ENCODE data around the gene INPP4A. TPM values are rescaled to one million over a fixed set of nuclear protein-coding genes. Genes with fewer than 3 reads are reported as not detected.

INPP4A gene
- polyA plus RNA-seq, 1 donor (not counting 4 experiments of a cell fraction or from before 2014, with no cell fraction given): 10.7 TPM

DNA sequence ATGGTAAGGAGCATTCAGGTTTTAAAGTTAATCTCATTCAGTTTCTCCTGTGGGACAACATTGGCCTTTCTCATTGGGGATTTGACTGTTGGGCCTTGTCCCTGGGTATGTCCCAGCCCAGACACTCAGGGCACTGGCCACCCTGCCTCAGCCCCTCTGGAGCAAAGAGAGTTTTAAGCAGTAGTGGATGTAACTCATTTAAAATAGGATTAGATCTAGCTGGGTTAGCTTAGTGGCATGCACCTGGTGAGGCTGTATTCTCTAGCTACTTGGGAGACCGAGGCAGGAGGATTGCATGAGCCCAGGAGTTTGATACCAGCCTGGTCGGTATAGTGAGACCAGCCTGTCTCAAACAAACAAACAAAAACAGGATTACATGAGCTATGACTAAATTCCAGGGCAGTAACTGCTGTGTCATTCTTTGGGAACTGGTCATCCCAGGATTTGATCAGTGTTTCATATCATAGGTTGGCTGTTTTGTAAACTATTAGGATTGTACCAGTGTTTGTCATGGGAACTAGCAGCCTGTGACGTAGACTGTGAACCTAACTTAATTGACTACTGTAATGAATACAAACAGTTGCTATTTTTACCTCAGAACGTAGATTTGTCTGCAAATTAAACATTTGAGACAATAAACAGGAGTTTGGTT is 12.5 kb downstream of the INPP4A start:
- no peak overlapping the region for H3K27ac ChIP-seq (ENCODE audit: control insufficient read depth, insufficient read depth, low read length)
- no peak for TF ChIP-seq EZH2 (IDR thresholded peaks at IDR 0.05; ENCODE audit: low read length)
- TF ChIP-seq, protein P1, sequence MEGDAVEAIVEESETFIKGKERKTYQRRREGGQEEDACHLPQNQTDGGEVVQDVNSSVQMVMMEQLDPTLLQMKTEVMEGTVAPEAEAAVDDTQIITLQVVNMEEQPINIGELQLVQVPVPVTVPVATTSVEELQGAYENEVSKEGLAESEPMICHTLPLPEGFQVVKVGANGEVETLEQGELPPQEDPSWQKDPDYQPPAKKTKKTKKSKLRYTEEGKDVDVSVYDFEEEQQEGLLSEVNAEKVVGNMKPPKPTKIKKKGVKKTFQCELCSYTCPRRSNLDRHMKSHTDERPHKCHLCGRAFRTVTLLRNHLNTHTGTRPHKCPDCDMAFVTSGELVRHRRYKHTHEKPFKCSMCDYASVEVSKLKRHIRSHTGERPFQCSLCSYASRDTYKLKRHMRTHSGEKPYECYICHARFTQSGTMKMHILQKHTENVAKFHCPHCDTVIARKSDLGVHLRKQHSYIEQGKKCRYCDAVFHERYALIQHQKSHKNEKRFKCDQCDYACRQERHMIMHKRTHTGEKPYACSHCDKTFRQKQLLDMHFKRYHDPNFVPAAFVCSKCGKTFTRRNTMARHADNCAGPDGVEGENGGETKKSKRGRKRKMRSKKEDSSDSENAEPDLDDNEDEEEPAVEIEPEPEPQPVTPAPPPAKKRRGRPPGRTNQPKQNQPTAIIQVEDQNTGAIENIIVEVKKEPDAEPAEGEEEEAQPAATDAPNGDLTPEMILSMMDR (optimal IDR thresholded peaks at IDR 0.05 in 1 of 3, IDR thresholded peaks at IDR 0.05 in 1 of 3, conservative IDR thresholded peaks at IDR 0.05 in 1 of 3; ENCODE audit: extremely low read depth in 1 of 3, insufficient read depth in 2 of 3, low read length in 3 of 3): no peak
- FAIRE-seq (no peak), DNase-seq (ENCODE audit: low read depth, low spot score) (no peak)
- peaks cover 4% of the 10 kb centered on the region for H4K20me1 ChIP-seq (ENCODE audit: control insufficient read depth, extremely low read depth, insufficient read depth, low read length)
- no peak overlapping the region for H3K9ac ChIP-seq (ENCODE audit: control insufficient read depth, extremely low read depth, insufficient read depth, low read length)
- H3K4me1 ChIP-seq (ENCODE audit: control insufficient read depth, extremely low read depth, insufficient read depth, low read length): peaks cover 6% of the 10 kb centered on the region
- H3K4me3 ChIP-seq (ENCODE audit: control insufficient read depth in 2 of 3, extremely low read depth in 1 of 3, insufficient read depth in 2 of 3, low read depth in 1 of 3, low read length in 3 of 3): no peak overlapping the region
- no peaks in the 10 kb centered on the region for H3K27me3 ChIP-seq (ENCODE audit: control insufficient read depth, extremely low read depth, insufficient read depth, low read length)
- H3K36me3 ChIP-seq (ENCODE audit: control insufficient read depth in 2 of 2, extremely low read depth in 1 of 2, insufficient read depth in 2 of 2, low read length in 2 of 2): peaks cover 0 to 2% of the 10 kb centered on the region in 2 experiments
- H3K79me2 ChIP-seq (ENCODE audit: control insufficient read depth, insufficient read depth, low read length): peaks cover 24% of the 10 kb centered on the region
- H3K9me3 ChIP-seq (ENCODE audit: control insufficient read depth, low read depth, low read length): no peaks in the 10 kb centered on the region
- dilution Hi-C loops (cut with MboI; ENCODE audit: extremely low pct_ligation_motif_present, low sequenced_read_pairs): no loop called here
- H3K4me2 ChIP-seq (ENCODE audit: control insufficient read depth, extremely low read depth, insufficient read depth, low read depth, low read length): no peak overlapping the region
- no peak overlapping the region for H2AFZ ChIP-seq (ENCODE audit: control insufficient read depth, low read length)
- H3K9me1 ChIP-seq (ENCODE audit: control insufficient read depth, extremely low read depth, insufficient read depth, low read length): no peaks in the 10 kb centered on the region

- peaks cover 0 to 2% of the 10 kb centered on the region in 2 experiments for H3K36me3 ChIP-seq (ENCODE audit: control insufficient read depth in 2 of 2, extremely low read depth in 1 of 2, insufficient read depth in 2 of 2, low read length in 2 of 2)
- H2AFZ ChIP-seq (ENCODE audit: control insufficient read depth, low read length): no peak overlapping the region
- peaks cover 18% of the 10 kb centered on the region for H3K79me2 ChIP-seq (ENCODE audit: control insufficient read depth, insufficient read depth, low read length)
- no peaks in the 10 kb centered on the region for H3K9me1 ChIP-seq (ENCODE audit: control insufficient read depth, extremely low read depth, insufficient read depth, low read length)
- dilution Hi-C loops (cut with MboI; ENCODE audit: extremely low pct_ligation_motif_present, low sequenced_read_pairs): no loop called here
- no peak overlapping the region for H3K9ac ChIP-seq (ENCODE audit: control insufficient read depth, extremely low read depth, insufficient read depth, low read length)
- DNase-seq (ENCODE audit: low read depth, low spot score) (no peak), FAIRE-seq (no peak)
- peaks cover 6% of the 10 kb centered on the region for H3K4me1 ChIP-seq (ENCODE audit: control insufficient read depth, extremely low read depth, insufficient read depth, low read length)
- H3K4me2 ChIP-seq (ENCODE audit: control insufficient read depth, extremely low read depth, insufficient read depth, low read depth, low read length): no peak overlapping the region
- TF ChIP-seq, protein P1 (optimal IDR thresholded peaks at IDR 0.05 in 1 of 3, IDR thresholded peaks at IDR 0.05 in 1 of 3, conservative IDR thresholded peaks at IDR 0.05 in 1 of 3; ENCODE audit: extremely low read depth in 1 of 3, insufficient read depth in 2 of 3, low read length in 3 of 3): no peak
- no peak for TF ChIP-seq EZH2 (IDR thresholded peaks at IDR 0.05; ENCODE audit: low read length)
- H3K4me3 ChIP-seq (ENCODE audit: control insufficient read depth in 2 of 3, extremely low read depth in 1 of 3, insufficient read depth in 2 of 3, low read depth in 1 of 3, low read length in 3 of 3): no peak overlapping the region
- H4K20me1 ChIP-seq (ENCODE audit: control insufficient read depth, extremely low read depth, insufficient read depth, low read length): peaks cover 4% of the 10 kb centered on the region
- no peaks in the 10 kb centered on the region for H3K27me3 ChIP-seq (ENCODE audit: control insufficient read depth, extremely low read depth, insufficient read depth, low read length)
- no peaks in the 10 kb centered on the region for H3K9me3 ChIP-seq (ENCODE audit: control insufficient read depth, low read depth, low read length)
- H3K27ac ChIP-seq (ENCODE audit: control insufficient read depth, insufficient read depth, low read length): no peak overlapping the region
These were observed 13.5 kb downstream of the INPP4A start for GRCh38 chr2:98458207-98458606.
